PC-3 (cell line): ENCODE data around the gene SPEF1.

Experiments
- CTCF ChIP-seq: fragments of 300-600 bp; sonication (generic); conservative IDR thresholded peaks from 2 replicates; pipeline ENCODE4 v1.5.1; 2017; ENCODE audit warnings: antibody characterized with exemption, low read depth, mild to moderate bottlenecking, low read length
- EZH2 ChIP-seq: fragments of 300-600 bp; sonication (generic); IDR thresholded peaks from one replicate; pipeline ENCODE4 v1.6.1; 2017; ENCODE audit warnings: antibody characterized with exemption, mild to moderate bottlenecking, low read length; ENCODE audit not compliant: unreplicated experiment

GRCh38 chr20:3787324-3788014 is 6.2 kb upstream of the SPEF1 start:
- no peak for TF ChIP-seq CTCF
- no peak for TF ChIP-seq EZH2
